Astrocyte (in vitro differentiated cells and primary cell): ENCODE measurements around the gene IVD. TPM values are rescaled to one million over a fixed set of nuclear protein-coding genes. Genes with fewer than 3 reads are reported as not detected.
A peak's percentile ranks its signal among the peaks of the same experiment; 100 is the strongest.

Source experiments
- DNase-seq: peaks from one replicate; pipeline ENCODE4 v3.0.0-alpha.2; 2010; ENCODE audit warnings: low read depth
- FAIRE-seq: peaks from 2 replicates; lab custom pipeline; 2011; peaks lifted over from hg19 to GRCh38; lab: Jason Lieb, UNC
- H2AFZ ChIP-seq: 2 replicates; pipeline ENCODE4 v1.6.0; 2012; ENCODE audit warnings: low read depth, low read length, inconsistent platforms
- H3K27ac ChIP-seq: 2 replicates; pipeline ENCODE4 v1.5.1; 2011; ENCODE audit warnings: low read depth, low read length, inconsistent platforms
- H3K27me3 ChIP-seq: 2 replicates; pipeline ENCODE4 v1.6.0; 2011; ENCODE audit warnings: low read length, inconsistent platforms; ENCODE audit not compliant: insufficient read depth
- H3K36me3 ChIP-seq: 2 replicates; pipeline ENCODE4 v1.5.1; 2011; ENCODE audit warnings: low read length, inconsistent platforms; ENCODE audit not compliant: insufficient read depth
- H3K4me1 ChIP-seq: 2 replicates; pipeline ENCODE4 v1.5.1; 2011; ENCODE audit warnings: low read length, inconsistent platforms; ENCODE audit not compliant: insufficient read depth
- H3K4me2 ChIP-seq: 2 replicates; pipeline ENCODE4 v1.6.0; 2012; ENCODE audit warnings: low read length, inconsistent platforms
- H3K4me3 ChIP-seq: 2 replicates; pipeline ENCODE4 v1.5.1; 2011; ENCODE audit warnings: low read depth, mild to moderate bottlenecking, low read length, inconsistent platforms; ENCODE audit not compliant: insufficient read depth
- H3K79me2 ChIP-seq: 2 replicates; pipeline ENCODE4 v1.6.0; 2012; ENCODE audit warnings: mild to moderate bottlenecking, low read length, inconsistent platforms; ENCODE audit not compliant: insufficient read depth
- H3K9ac ChIP-seq: 2 replicates; pipeline ENCODE4 v1.6.0; 2012; ENCODE audit warnings: mild to moderate bottlenecking, low read length, inconsistent platforms
- H3K9me3 ChIP-seq: 2 replicates; pipeline ENCODE4 v1.5.1; 2012; ENCODE audit warnings: low read depth, mild to moderate bottlenecking, low read length, inconsistent platforms; ENCODE audit not compliant: insufficient read depth
- H4K20me1 ChIP-seq: 2 replicates; pipeline ENCODE4 v1.6.0; 2012; ENCODE audit warnings: low read length, inconsistent platforms; ENCODE audit not compliant: insufficient read depth
- H3K27ac Mint-ChIP-seq: one replicate; pipeline ENCODE4 v1.8.0; 2021; ENCODE audit warnings: mild to moderate bottlenecking, mixed read lengths; ENCODE audit not compliant: unreplicated experiment
- H3K27me3 Mint-ChIP-seq: one replicate; pipeline ENCODE4 v1.8.0; 2021; ENCODE audit warnings: low read depth, mixed read lengths; ENCODE audit not compliant: unreplicated experiment
- H3K36me3 Mint-ChIP-seq: one replicate; pipeline ENCODE4 v1.8.0; 2021; ENCODE audit warnings: low read depth, mixed read lengths; ENCODE audit not compliant: unreplicated experiment
- H3K4me1 Mint-ChIP-seq: one replicate; pipeline ENCODE4 v1.8.0; 2021; ENCODE audit warnings: low read depth, mixed read lengths; ENCODE audit not compliant: unreplicated experiment
- H3K4me3 Mint-ChIP-seq: one replicate; pipeline ENCODE4 v1.8.0; 2021; ENCODE audit warnings: mild to moderate bottlenecking, moderate library complexity, mixed read lengths; ENCODE audit not compliant: unreplicated experiment
- H3K9me3 Mint-ChIP-seq: one replicate; pipeline ENCODE4 v1.8.0; 2021; ENCODE audit warnings: mild to moderate bottlenecking, mixed read lengths; ENCODE audit not compliant: unreplicated experiment
- EZH2 ChIP-seq: IDR thresholded peaks from 2 replicates; pipeline ENCODE4 v1.6.1; 2012; ENCODE audit warnings: mild to moderate bottlenecking, low read length, inconsistent platforms; ENCODE audit not compliant: insufficient read depth
- total RNA-seq: library from RNA; stranded (reverse); gene quantifications from 2 replicates; pipeline ENCODE4 v1.2.1, GENCODE V29; 2021
- TF ChIP-seq, protein P1 (sequence below): IDR thresholded peaks from 2 replicates; pipeline ENCODE4 v1.5.1; 2011; ENCODE audit warnings: low read depth, mild to moderate bottlenecking, inconsistent platforms, low read length, moderate library complexity; ENCODE audit not compliant: insufficient read depth

The IVD gene
- total RNA-seq, 1 donor from 2014 or later = 55.1 TPM

DNA sequence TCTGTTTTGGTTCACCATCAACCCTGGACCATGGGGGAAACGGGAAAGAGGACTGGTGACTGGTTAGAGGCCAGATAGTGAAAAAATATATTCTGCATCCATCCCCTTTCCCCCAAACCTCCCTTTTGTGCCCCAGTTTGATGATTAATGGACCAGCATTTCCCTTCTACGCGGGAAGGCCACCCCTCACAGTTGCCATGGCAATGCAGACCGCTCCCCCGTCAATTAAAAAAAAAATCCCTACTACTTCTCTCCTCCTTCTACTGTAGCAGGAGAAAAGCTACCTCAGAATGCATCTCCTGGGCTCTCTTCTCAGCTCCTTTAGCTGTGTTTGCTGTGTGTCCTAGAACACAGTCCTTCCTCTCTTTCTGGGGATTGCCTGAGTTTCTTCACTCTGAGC, 39.1 kb downstream of the IVD start:
- FAIRE-seq (no peak), DNase-seq (no peak)
- Histone ChIP-seq H3K4me1 (peaks cover 28% of the 10 kb centered on the region), H3K4me2 (no peak overlapping the region), H3K9me3 (no peaks in the 10 kb centered on the region), H3K27me3 (no peaks in the 10 kb centered on the region), H2AFZ (no peak overlapping the region), H3K36me3 (no peaks in the 10 kb centered on the region), H3K9ac (no peak overlapping the region), H3K79me2 (peaks cover 63% of the 10 kb centered on the region), H3K4me3 (no peak overlapping the region), H4K20me1 (peaks cover 67% of the 10 kb centered on the region), H3K27ac (no peak overlapping the region)
- TF ChIP-seq, protein P1, sequence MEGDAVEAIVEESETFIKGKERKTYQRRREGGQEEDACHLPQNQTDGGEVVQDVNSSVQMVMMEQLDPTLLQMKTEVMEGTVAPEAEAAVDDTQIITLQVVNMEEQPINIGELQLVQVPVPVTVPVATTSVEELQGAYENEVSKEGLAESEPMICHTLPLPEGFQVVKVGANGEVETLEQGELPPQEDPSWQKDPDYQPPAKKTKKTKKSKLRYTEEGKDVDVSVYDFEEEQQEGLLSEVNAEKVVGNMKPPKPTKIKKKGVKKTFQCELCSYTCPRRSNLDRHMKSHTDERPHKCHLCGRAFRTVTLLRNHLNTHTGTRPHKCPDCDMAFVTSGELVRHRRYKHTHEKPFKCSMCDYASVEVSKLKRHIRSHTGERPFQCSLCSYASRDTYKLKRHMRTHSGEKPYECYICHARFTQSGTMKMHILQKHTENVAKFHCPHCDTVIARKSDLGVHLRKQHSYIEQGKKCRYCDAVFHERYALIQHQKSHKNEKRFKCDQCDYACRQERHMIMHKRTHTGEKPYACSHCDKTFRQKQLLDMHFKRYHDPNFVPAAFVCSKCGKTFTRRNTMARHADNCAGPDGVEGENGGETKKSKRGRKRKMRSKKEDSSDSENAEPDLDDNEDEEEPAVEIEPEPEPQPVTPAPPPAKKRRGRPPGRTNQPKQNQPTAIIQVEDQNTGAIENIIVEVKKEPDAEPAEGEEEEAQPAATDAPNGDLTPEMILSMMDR = no peak
- no peak for TF ChIP-seq EZH2
- no peaks in the 10 kb centered on the region for H3K9me3 Mint-ChIP-seq
- peaks cover 35% of the 10 kb centered on the region for H3K4me1 Mint-ChIP-seq
- peak overlapping the region; percentile 10 for H3K4me3 Mint-ChIP-seq
- peaks cover 2% of the 10 kb centered on the region for H3K36me3 Mint-ChIP-seq
- peak overlapping the region; percentile 43 for H3K27ac Mint-ChIP-seq
- no peaks in the 10 kb centered on the region for H3K27me3 Mint-ChIP-seq

DNA sequence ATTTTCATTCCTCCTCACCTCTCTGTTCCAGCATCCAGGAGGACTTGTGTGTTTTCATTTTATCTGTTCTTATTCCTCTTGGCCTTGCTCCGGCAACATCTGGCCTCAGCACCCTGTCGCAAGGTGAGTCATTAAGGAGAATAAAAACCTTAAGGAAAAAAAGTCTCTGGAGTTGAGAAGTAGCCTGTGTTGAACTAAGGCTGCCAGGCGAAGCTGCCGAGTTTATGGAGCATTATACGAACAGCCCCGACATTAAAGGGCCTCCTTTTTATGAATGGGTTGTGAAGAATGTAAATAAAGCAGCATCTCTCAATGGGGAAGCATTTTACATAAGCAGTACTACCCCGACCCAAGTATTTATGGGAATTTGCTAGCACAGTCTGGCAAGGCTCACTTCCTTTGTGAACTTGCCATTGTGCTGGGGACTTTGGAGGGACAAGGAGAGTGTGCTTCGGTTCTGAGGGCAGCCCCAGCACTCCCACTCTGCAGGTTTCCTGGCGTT, 39.9 kb downstream of the IVD start:
- Mint-ChIP-seq H3K9me3 (no peaks in the 10 kb centered on the region), H3K27me3 (no peaks in the 10 kb centered on the region), H3K27ac (peak overlapping the region; percentile 62), H3K36me3 (peaks cover 2% of the 10 kb centered on the region), H3K4me3 (peak overlapping the region; percentile 54), H3K4me1 (peaks cover 37% of the 10 kb centered on the region)
- H3K79me2 ChIP-seq = peaks cover 70% of the 10 kb centered on the region
- H3K36me3 ChIP-seq = no peaks in the 10 kb centered on the region
- no peaks in the 10 kb centered on the region for H3K27me3 ChIP-seq
- H4K20me1 ChIP-seq = peaks cover 74% of the 10 kb centered on the region
- peak overlapping the region; percentile 64 for H3K4me2 ChIP-seq
- H3K4me3 ChIP-seq = no peak overlapping the region
- no peaks in the 10 kb centered on the region for H3K9me3 ChIP-seq
- H3K27ac ChIP-seq = no peak overlapping the region
- no peak for TF ChIP-seq EZH2
- TF ChIP-seq, protein P1 = no peak
- DNase-seq (peak; percentile 62), FAIRE-seq (no peak)
- H3K4me1 ChIP-seq = peaks cover 22% of the 10 kb centered on the region
- no peak overlapping the region for H2AFZ ChIP-seq
- peak overlapping the region; percentile 17 for H3K9ac ChIP-seq

DNA sequence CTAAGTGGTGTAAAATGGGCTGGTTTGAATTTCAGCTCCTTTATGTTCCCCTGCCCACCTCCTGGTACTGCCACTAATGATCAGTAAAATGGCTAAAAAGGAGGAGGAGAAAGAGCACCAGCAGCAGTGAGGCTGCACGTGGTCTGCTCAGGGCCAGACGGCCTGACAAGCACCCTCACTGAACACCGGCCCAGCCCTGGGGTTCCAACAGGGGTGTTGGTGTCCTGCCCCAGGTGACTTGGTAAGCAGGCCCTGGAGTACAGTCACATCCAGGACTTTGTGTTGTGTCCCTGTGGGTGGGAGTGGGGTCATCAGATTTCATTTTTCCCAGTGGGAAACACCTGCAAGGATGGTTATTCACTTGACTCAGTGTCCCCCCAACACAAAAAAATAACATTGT, 40.5 kb downstream of the IVD start:
- H3K4me3 Mint-ChIP-seq = no peak overlapping the region
- peaks cover 76% of the 10 kb centered on the region for H3K79me2 ChIP-seq
- no peak overlapping the region for H3K4me2 ChIP-seq
- H2AFZ ChIP-seq = no peak overlapping the region
- H3K27me3 ChIP-seq = no peaks in the 10 kb centered on the region
- H3K27ac ChIP-seq = no peak overlapping the region
- TF ChIP-seq, protein P1 = no peak
- no peak for TF ChIP-seq EZH2
- no peak overlapping the region for H3K9ac ChIP-seq
- peaks cover 81% of the 10 kb centered on the region for H4K20me1 ChIP-seq
- H3K36me3 ChIP-seq = no peaks in the 10 kb centered on the region
- H3K36me3 Mint-ChIP-seq = peaks cover 4% of the 10 kb centered on the region
- no peaks in the 10 kb centered on the region for H3K9me3 ChIP-seq
- DNase-seq (no peak), FAIRE-seq (no peak)
- H3K9me3 Mint-ChIP-seq = no peaks in the 10 kb centered on the region
- H3K27me3 Mint-ChIP-seq = no peaks in the 10 kb centered on the region
- no peak overlapping the region for H3K27ac Mint-ChIP-seq
- H3K4me3 ChIP-seq = no peak overlapping the region
- H3K4me1 ChIP-seq = peaks cover 22% of the 10 kb centered on the region
- peaks cover 39% of the 10 kb centered on the region for H3K4me1 Mint-ChIP-seq
